Activated CD8-positive, alpha-beta T cell treated with anti-CD3 and anti-CD28 coated beads for 36 hours (primary cell): ENCODE measurements around the gene MDK. TPM values are rescaled to one million over a fixed set of nuclear protein-coding genes. Genes with fewer than 3 reads are reported as not detected.

Source experiments
- ATAC-seq: fragments of 200-7000 bp; cut with Tn5 transposase; one replicate; pipeline ENCODE4 v1.10.0; 2021; ENCODE audit warnings: mild to moderate bottlenecking, moderate library complexity
- CTCF ChIA-PET: fragments of 350-600 bp; sonication (Branson Sonifier 250); formaldehyde crosslinking; loops from one replicate; lab custom pipeline; 2021; ENCODE audit warnings: antibody characterized with exemption; lab: Charles Lee
- POLR2A ChIA-PET: fragments of 350-600 bp; sonication (Branson Sonifier 250); formaldehyde crosslinking; loops from one replicate; lab custom pipeline; 2021; ENCODE audit warnings: antibody characterized with exemption; lab: Charles Lee
- DNase-seq: peaks from one replicate; pipeline ENCODE4 v3.0.0-alpha.2; 2020
- H3K27ac Mint-ChIP-seq: one replicate; pipeline ENCODE4 v1.8.0; 2021; ENCODE audit warnings: mild to moderate bottlenecking, mixed read lengths
- H3K27me3 Mint-ChIP-seq: one replicate; pipeline ENCODE4 v1.8.0; 2021; ENCODE audit warnings: mixed read lengths
- H3K36me3 Mint-ChIP-seq: one replicate; pipeline ENCODE4 v1.8.0; 2021; ENCODE audit warnings: low read depth, mixed read lengths
- H3K4me1 Mint-ChIP-seq: one replicate; pipeline ENCODE4 v1.8.0; 2021; ENCODE audit warnings: low read depth, mixed read lengths
- H3K4me3 Mint-ChIP-seq: one replicate; pipeline ENCODE4 v1.8.0; 2021; ENCODE audit warnings: mild to moderate bottlenecking, moderate library complexity, mixed read lengths
- H3K9me3 Mint-ChIP-seq: one replicate; pipeline ENCODE4 v1.8.0; 2021; ENCODE audit warnings: mixed read lengths
- CTCF ChIP-seq: fragments of 200-600 bp; IDR thresholded peaks from one replicate; pipeline ENCODE4 v1.8.0; 2022; ENCODE audit warnings: antibody characterized with exemption, mild to moderate bottlenecking
- intact Hi-C: fragments of 100-400 bp; cut with micrococcal nuclease; formaldehyde crosslinking; loops from one replicate; pipeline ENCODE4 v1.10.0; 2022
- total RNA-seq, 2 experiments: library from RNA; stranded (reverse); gene quantifications; one replicate each; pipeline ENCODE4 v1.2.3, GENCODE V29; 2021

The MDK gene
- total RNA-seq, 2 experiments from 2014 or later, result 4.2 to 4.9 TPM

GRCh38 chr11:46397526-46397925 is 16.1 kb downstream of the MDK start:
- no peak for ATAC-seq
- H3K27ac Mint-ChIP-seq, result no peak overlapping the region
- ChIA-PET CTCF (interaction anchor here (4.4 kb wide), 1 partner anchor 8 kb away, joined by 26 read pairs; no protein-coding TSS in a partner anchor), POLR2A (no interaction called here)
- intact Hi-C loops, result no loop called here
- DNase-seq, result no peak
- peaks cover 11% of the 10 kb centered on the region for H3K36me3 Mint-ChIP-seq
- TF ChIP-seq CTCF, result no peak
- H3K27me3 Mint-ChIP-seq, result peaks cover 11% of the 10 kb centered on the region
- H3K4me3 Mint-ChIP-seq, result no peak overlapping the region
- peaks cover 7% of the 10 kb centered on the region for H3K4me1 Mint-ChIP-seq
- H3K9me3 Mint-ChIP-seq, result no peaks in the 10 kb centered on the region

GRCh38 chr11:46402957-46403902 is 21.8 kb downstream of the MDK start:
- no peak overlapping the region for H3K27ac Mint-ChIP-seq
- TF ChIP-seq CTCF, result no peak
- H3K9me3 Mint-ChIP-seq, result no peaks in the 10 kb centered on the region
- intact Hi-C loops, result no loop called here
- POLR2A ChIA-PET, result no interaction called here
- CTCF ChIA-PET, result no interaction called here
- no peak for ATAC-seq
- no peaks in the 10 kb centered on the region for H3K4me1 Mint-ChIP-seq
- peaks cover 12% of the 10 kb centered on the region for H3K36me3 Mint-ChIP-seq
- H3K4me3 Mint-ChIP-seq, result no peak overlapping the region
- H3K27me3 Mint-ChIP-seq, result no peaks in the 10 kb centered on the region
- DNase-seq, result no peak

GRCh38 chr11:46404476-46405017 is 23.1 kb downstream of the MDK start:
- ChIA-PET CTCF (interaction anchor here (1.7 to 1.8 kb wide), 2 partner anchors 10 to 16 kb away, joined by 5 to 7 read pairs; no protein-coding TSS in a partner anchor), POLR2A (no interaction called here)
- no peaks in the 10 kb centered on the region for H3K4me1 Mint-ChIP-seq
- no peak overlapping the region for H3K4me3 Mint-ChIP-seq
- no peak overlapping the region for H3K27ac Mint-ChIP-seq
- DNase-seq, result no peak
- intact Hi-C loops, result no loop called here
- H3K36me3 Mint-ChIP-seq, result peaks cover 12% of the 10 kb centered on the region
- H3K27me3 Mint-ChIP-seq, result no peaks in the 10 kb centered on the region
- TF ChIP-seq CTCF, result no peak
- ATAC-seq, result no peak
- H3K9me3 Mint-ChIP-seq, result no peaks in the 10 kb centered on the region

- intact Hi-C loops, result no loop called here
- DNase-seq (no peak), ATAC-seq (no peak)
- Mint-ChIP-seq H3K9me3 (no peaks in the 10 kb centered on the region), H3K4me1 (no peaks in the 10 kb centered on the region), H3K36me3 (peaks cover 16% of the 10 kb centered on the region), H3K27ac (no peak overlapping the region), H3K4me3 (no peak overlapping the region), H3K27me3 (no peaks in the 10 kb centered on the region)
- ChIA-PET CTCF (interaction anchor here (1.1 to 1.2 kb wide), 2 partner anchors 75 to 82 kb away, joined by 3 read pairs; no protein-coding TSS in a partner anchor), POLR2A (interaction anchor here (0.9 kb wide), 1 partner anchor 9 kb away, joined by 3 read pairs; no protein-coding TSS in a partner anchor)
- no peak for TF ChIP-seq CTCF
Measured at GRCh38 chr11:46407635-46408034, 26.2 kb downstream of the MDK start.
